Adrenal gland (tissue), 5 donors: Measurements from ENCODE around the gene MAIP1.

Experiments
- POLR2A ChIP-seq, 2 donors: fragments of 450-650 bp; IDR thresholded peaks; one replicate each; pipeline ENCODE4 v1.6.1; 2017; ENCODE audit warnings: antibody characterized with exemption in 2 of 2, mild to moderate bottlenecking in 2 of 2, moderate library complexity in 1 of 2
- TF ChIP-seq, protein P1 (sequence below), 6 experiments: fragments of 450-650 bp in 4 of 6; fragments of 200-600 bp in 2 of 6; sonication (generic) in 1 of 6; IDR thresholded peaks; 1 replicate in 5 of 6; 2 replicates in 1 of 6; pipeline versions ENCODE4 v1.5.1 to v1.8.0; 2016 to 2021; ENCODE audit warnings: antibody characterized with exemption in 6 of 6, mild to moderate bottlenecking in 2 of 6, moderate library complexity in 1 of 6
- donor health status: DM: no; HTN: no; CAD: no.

DNA sequence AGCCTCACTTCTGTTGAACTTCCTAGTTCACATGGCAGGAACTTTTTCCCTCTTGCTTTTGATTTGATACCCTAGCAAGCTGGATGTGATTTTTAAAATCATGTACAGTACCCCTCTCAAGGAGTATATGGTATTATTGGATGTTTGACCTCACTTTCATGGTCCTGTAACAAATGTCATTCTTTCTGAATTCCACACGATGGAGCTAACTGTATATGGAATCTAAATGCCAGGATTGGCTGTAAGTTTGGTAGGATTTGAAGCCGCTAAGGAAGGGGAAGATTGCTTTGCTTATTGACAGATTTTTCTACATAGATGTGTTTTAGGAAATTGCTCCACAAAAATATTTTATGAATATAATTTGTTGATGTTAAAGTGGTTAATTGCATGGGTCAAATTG is 18.3 kb downstream of the MAIP1 start:
- TF ChIP-seq, protein P1, sequence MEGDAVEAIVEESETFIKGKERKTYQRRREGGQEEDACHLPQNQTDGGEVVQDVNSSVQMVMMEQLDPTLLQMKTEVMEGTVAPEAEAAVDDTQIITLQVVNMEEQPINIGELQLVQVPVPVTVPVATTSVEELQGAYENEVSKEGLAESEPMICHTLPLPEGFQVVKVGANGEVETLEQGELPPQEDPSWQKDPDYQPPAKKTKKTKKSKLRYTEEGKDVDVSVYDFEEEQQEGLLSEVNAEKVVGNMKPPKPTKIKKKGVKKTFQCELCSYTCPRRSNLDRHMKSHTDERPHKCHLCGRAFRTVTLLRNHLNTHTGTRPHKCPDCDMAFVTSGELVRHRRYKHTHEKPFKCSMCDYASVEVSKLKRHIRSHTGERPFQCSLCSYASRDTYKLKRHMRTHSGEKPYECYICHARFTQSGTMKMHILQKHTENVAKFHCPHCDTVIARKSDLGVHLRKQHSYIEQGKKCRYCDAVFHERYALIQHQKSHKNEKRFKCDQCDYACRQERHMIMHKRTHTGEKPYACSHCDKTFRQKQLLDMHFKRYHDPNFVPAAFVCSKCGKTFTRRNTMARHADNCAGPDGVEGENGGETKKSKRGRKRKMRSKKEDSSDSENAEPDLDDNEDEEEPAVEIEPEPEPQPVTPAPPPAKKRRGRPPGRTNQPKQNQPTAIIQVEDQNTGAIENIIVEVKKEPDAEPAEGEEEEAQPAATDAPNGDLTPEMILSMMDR (IDR thresholded peaks at IDR 0.05): peak; percentile 12 to 64 (median 58)
- TF ChIP-seq POLR2A (IDR thresholded peaks at IDR 0.05): no peak
